AG09309 (cell line): ENCODE measurements around the gene CCNJL.
"Not testable (repeated sequence)": the region's sequence is repeated elsewhere in the genome, so short reads cannot be mapped to it uniquely, and the experiment has no call there.

Experiments used
- DNase-seq: peaks from one replicate; pipeline ENCODE4 v3.0.0-alpha.2; 2010; ENCODE audit warnings: low read depth
- H3K4me3 ChIP-seq: 2 replicates; pipeline ENCODE4 v1.5.1; 2011; ENCODE audit warnings: mild to moderate bottlenecking, low read depth, low read length, moderate library complexity; ENCODE audit not compliant: control insufficient read depth
- CTCF ChIP-seq: IDR thresholded peaks from 2 replicates; pipeline ENCODE4 v1.5.1; 2011; ENCODE audit warnings: mild to moderate bottlenecking, low read depth, low read length, inconsistent platforms; ENCODE audit not compliant: insufficient read depth, control insufficient read depth; ENCODE audit errors: missing control alignments

Gene CCNJL

GRCh38 chr5:160250826-160251225 is 61.5 kb downstream of the CCNJL start:
- no peak for TF ChIP-seq CTCF
- H3K4me3 ChIP-seq: no peak overlapping the region
- DNase-seq: no peak

GRCh38 chr5:160250226-160250625 is 62.1 kb downstream of the CCNJL start:
- no peak for TF ChIP-seq CTCF
- DNase-seq: no peak
- H3K4me3 ChIP-seq: no peak overlapping the region

GRCh38 chr5:160249570-160249969 is 62.8 kb downstream of the CCNJL start:
- not testable (repeated sequence) for H3K4me3 ChIP-seq, DNase-seq

GRCh38 chr5:160245506-160246086 is 66.8 kb downstream of the CCNJL start:
- DNase-seq: no peak
- H3K4me3 ChIP-seq: no peak overlapping the region
- no peak for TF ChIP-seq CTCF

- DNase-seq: no peak
- TF ChIP-seq CTCF: no peak
- no peak overlapping the region for H3K4me3 ChIP-seq
Observed at GRCh38 chr5:160242145-160242544, 70.2 kb downstream of the CCNJL start.

- no peak overlapping the region for H3K4me3 ChIP-seq
- TF ChIP-seq CTCF: no peak
- no peak for DNase-seq
Observed at GRCh38 chr5:160240350-160240749, 72.0 kb downstream of the CCNJL start.

GRCh38 chr5:160237571-160238093 is 74.7 kb downstream of the CCNJL start:
- no peak for TF ChIP-seq CTCF
- no peak for DNase-seq
- no peak overlapping the region for H3K4me3 ChIP-seq
